ENCODE measurements around the gene ATP5F1E. TPM values are rescaled to one million over a fixed set of nuclear protein-coding genes. Genes with fewer than 3 reads are reported as not detected.
A peak's percentile ranks its signal among the peaks of the same experiment; 100 is the strongest.

Gene ATP5F1E
- 156 TPM for polyA plus RNA-seq (ENCODE audit: insufficient read length)

GRCh38 chr20:59032023-59032712, at the start of gene ATP5F1E:
ATP5F1E (minus strand) TSS chr20:59032335; CDS start chr20:59032251, 84 bp downstream.
- peak; percentile 66 for DNase-seq (ENCODE audit: low read depth)

- no peak for DNase-seq (ENCODE audit: low read depth)
These were observed 48.9 kb upstream of the ATP5F1E start for GRCh38 chr20:59081036-59081435.

- no peak for DNase-seq (ENCODE audit: low read depth)
These were observed 46.1 kb upstream of the ATP5F1E start for GRCh38 chr20:59078231-59078630.

GRCh38 chr20:59077705-59078104, 45.6 kb upstream of the ATP5F1E start:
- no peak for DNase-seq (ENCODE audit: low read depth)

- no peak for DNase-seq (ENCODE audit: low read depth)
These were observed 43.9 kb upstream of the ATP5F1E start for GRCh38 chr20:59075934-59076508.

- no peak for DNase-seq (ENCODE audit: low read depth)
These were observed 42.3 kb upstream of the ATP5F1E start for GRCh38 chr20:59074456-59074855.

- DNase-seq (ENCODE audit: low read depth): no peak
These were observed 41.4 kb upstream of the ATP5F1E start for GRCh38 chr20:59073582-59073981.

GRCh38 chr20:59071216-59071615, 39.1 kb upstream of the ATP5F1E start:
- DNase-seq (ENCODE audit: low read depth): no peak

GRCh38 chr20:59069026-59069425, 36.9 kb upstream of the ATP5F1E start:
- no peak for DNase-seq (ENCODE audit: low read depth)

- DNase-seq (ENCODE audit: low read depth): no peak
These were observed 36.4 kb upstream of the ATP5F1E start for GRCh38 chr20:59068534-59068933.

- no peak for DNase-seq (ENCODE audit: low read depth)
These were observed 32.1 kb upstream of the ATP5F1E start for GRCh38 chr20:59064214-59064722.

- no peak for DNase-seq (ENCODE audit: low read depth)
These were observed 31.5 kb upstream of the ATP5F1E start for GRCh38 chr20:59063358-59064213.

GRCh38 chr20:59062081-59062480, 29.9 kb upstream of the ATP5F1E start:
- DNase-seq (ENCODE audit: low read depth): no peak

- DNase-seq (ENCODE audit: low read depth): no peak
These were observed 23.2 kb upstream of the ATP5F1E start for GRCh38 chr20:59055302-59055701.

- no peak for DNase-seq (ENCODE audit: low read depth)
These were observed 19.6 kb upstream of the ATP5F1E start for GRCh38 chr20:59051666-59052185.

- DNase-seq (ENCODE audit: low read depth): no peak
These were observed 18.3 kb upstream of the ATP5F1E start for GRCh38 chr20:59050437-59050836.

- no peak for DNase-seq (ENCODE audit: low read depth)
These were observed 16.5 kb upstream of the ATP5F1E start for GRCh38 chr20:59048681-59049030.

- no peak for DNase-seq (ENCODE audit: low read depth)
These were observed 16.0 kb upstream of the ATP5F1E start for GRCh38 chr20:59047938-59048680.

GRCh38 chr20:59046862-59047261, 14.7 kb upstream of the ATP5F1E start:
- no peak for DNase-seq (ENCODE audit: low read depth)

GRCh38 chr20:59044796-59045195, 12.7 kb upstream of the ATP5F1E start:
- DNase-seq (ENCODE audit: low read depth): no peak

GRCh38 chr20:59044295-59044694, 12.2 kb upstream of the ATP5F1E start:
- DNase-seq (ENCODE audit: low read depth): no peak

GRCh38 chr20:59043698-59044097, 11.6 kb upstream of the ATP5F1E start:
- DNase-seq (ENCODE audit: low read depth): no peak

Measured in forelimb muscle (tissue), 1 donor.